Retinal pigment epithelial cell (primary cell): ENCODE results near the gene ALDOC.

Experiments
- DNase-seq: peaks from one replicate; pipeline ENCODE4 v3.0.0-alpha.2; 2010; ENCODE audit warnings: low read depth
- H3K4me3 ChIP-seq: 2 replicates; pipeline ENCODE4 v1.5.1; 2011; ENCODE audit warnings: mild to moderate bottlenecking, low read length, control low read depth, moderate library complexity
- CTCF ChIP-seq: conservative IDR thresholded peaks from 2 replicates; pipeline ENCODE4 v1.5.1; 2011; ENCODE audit warnings: low read depth, low read length, control low read depth, inconsistent platforms

The ALDOC gene

GRCh38 chr17:28573966-28574480 is 2.7 kb downstream of the ALDOC start:
- no peak for TF ChIP-seq CTCF
- no peak for DNase-seq
- H3K4me3 ChIP-seq: no peak overlapping the region

- H3K4me3 ChIP-seq: no peak overlapping the region
- no peak for DNase-seq
- TF ChIP-seq CTCF: no peak
These were observed 3.2 kb downstream of the ALDOC start for GRCh38 chr17:28573521-28573920.

- DNase-seq: no peak
- H3K4me3 ChIP-seq: no peak overlapping the region
- no peak for TF ChIP-seq CTCF
These were observed 3.7 kb downstream of the ALDOC start for GRCh38 chr17:28573040-28573380.

GRCh38 chr17:28572259-28573039 is 4.2 kb downstream of the ALDOC start:
- DNase-seq: no peak
- no peak overlapping the region for H3K4me3 ChIP-seq
- TF ChIP-seq CTCF: no peak

GRCh38 chr17:28571361-28572122 is 5.2 kb downstream of the ALDOC start, which contains the start of gene PIGS:
PIGS (minus strand) TSS chr17:28571524; CDS start chr17:28571496, 28 bp downstream.
- DNase-seq: peak; percentile 54
- H3K4me3 ChIP-seq: peak within 1 kb of the TSS; percentile 89
- no peak for TF ChIP-seq CTCF

GRCh38 chr17:28570716-28571360 is 5.9 kb downstream of the ALDOC start:
- H3K4me3 ChIP-seq: peak overlapping the region; percentile 89
- no peak for DNase-seq
- no peak for TF ChIP-seq CTCF
